Neural cell (in vitro differentiated cells): ENCODE data around the gene RPS4Y2.

Experiments
- CTCF ChIP-seq: fragments of 450-650 bp; IDR thresholded peaks from 2 replicates; pipeline ENCODE4 v1.5.1; 2014; ENCODE audit warnings: antibody characterized with exemption, mild to moderate bottlenecking, moderate library complexity; ENCODE audit not compliant: poor library complexity, severe bottlenecking
- EP300 ChIP-seq: fragments of 450-650 bp; conservative IDR thresholded peaks from 2 replicates; pipeline ENCODE4 v1.6.1; 2014; ENCODE audit warnings: antibody characterized with exemption, mild to moderate bottlenecking, moderate library complexity; ENCODE audit not compliant: poor library complexity, severe bottlenecking
- EZH2 ChIP-seq: fragments of 200-600, 300-800 bp; shearing (Covaris generic), sonication (generic); IDR thresholded peaks from 2 replicates; pipeline ENCODE4 v1.6.1; 2014; ENCODE audit warnings: antibody characterized with exemption, low read length, borderline replicate concordance, mild to moderate bottlenecking; ENCODE audit not compliant: insufficient read depth, poor library complexity, severe bottlenecking
- POLR2AphosphoS5 ChIP-seq: IDR thresholded peaks from 2 replicates; pipeline ENCODE4 v1.6.1; 2012
- SMC3 ChIP-seq: fragments of 450-650 bp; conservative IDR thresholded peaks from 2 replicates; pipeline ENCODE4 v1.6.1; 2014; ENCODE audit warnings: antibody characterized with exemption, mild to moderate bottlenecking, moderate library complexity; ENCODE audit not compliant: poor library complexity

DNA sequence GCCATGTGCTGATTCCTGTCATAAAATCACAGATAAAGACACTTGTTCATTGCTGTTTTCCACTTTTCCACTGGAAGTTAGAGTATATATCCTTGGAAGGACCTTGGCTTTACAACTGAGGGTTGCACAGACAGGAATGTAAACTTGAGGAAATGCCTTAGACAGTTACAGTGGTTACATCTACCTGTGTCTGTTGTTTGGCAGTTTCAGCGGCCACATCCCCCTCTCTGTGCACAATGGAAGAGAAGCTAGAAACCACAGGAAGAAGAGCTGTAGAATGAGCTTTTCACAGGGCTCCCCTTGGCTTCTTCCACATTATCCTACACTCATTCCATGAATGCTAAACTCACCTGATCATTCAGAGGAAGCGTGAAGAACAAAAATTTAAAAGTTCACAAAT, 9.0 kb upstream of the RPS4Y2 start:
- TF ChIP-seq POLR2AphosphoS5: no peak
- TF ChIP-seq CTCF: no peak
- TF ChIP-seq EZH2: no peak
- no peak for TF ChIP-seq EP300
- no peak for TF ChIP-seq SMC3
